ENCODE measurements around the gene UBE3A. TPM values are rescaled to one million over a fixed set of nuclear protein-coding genes. Genes with fewer than 3 reads are reported as not detected.

The UBE3A gene
- total and polyA plus RNA-seq, 2 experiments from 2014 or later = 85.5 to 96.7 TPM

DNA sequence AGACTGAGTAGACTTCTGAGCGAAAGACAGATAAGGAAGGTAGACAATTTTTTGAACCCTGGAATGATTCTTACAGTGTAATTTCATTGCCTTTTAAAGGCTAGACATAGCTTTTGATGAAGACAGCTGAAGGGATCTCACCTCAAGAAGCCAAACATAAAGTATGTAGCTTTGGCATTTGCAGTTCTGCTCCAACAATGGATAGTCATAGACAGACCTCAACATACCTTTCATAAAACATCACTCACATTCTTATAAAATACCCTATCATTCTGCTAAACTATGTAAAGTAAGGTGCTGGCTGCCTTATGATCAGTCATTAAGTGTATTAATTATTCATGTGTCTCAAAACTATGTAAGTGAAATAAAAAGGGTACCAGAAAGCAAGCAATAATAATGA, 70.0 kb downstream of the UBE3A start:
- WGBS (ENCODE audit: low lambda C conversion rate, missing lambda C conversion rate) = 100% methylated on average over 1 of the region's 1 CpG
- no peaks in the 10 kb centered on the region for H3K27me3 ChIP-seq
- H3K9me3 ChIP-seq (ENCODE audit: low read depth) = no peaks in the 10 kb centered on the region
- H2AFZ ChIP-seq = no peak overlapping the region
- H3K27ac ChIP-seq = no peak overlapping the region
- H3K36me3 ChIP-seq (replicated peaks; ENCODE audit: insufficient read depth, low read depth) = no peaks in the 10 kb centered on the region
- no peak overlapping the region for H3K4me2 ChIP-seq
- no peak overlapping the region for H3K4me3 ChIP-seq
- TF ChIP-seq EZH2 (IDR thresholded peaks at IDR 0.05; ENCODE audit: borderline replicate concordance) (no peak), EZH2phosphoT487 (IDR thresholded peaks at IDR 0.05; ENCODE audit: low read depth, severe bottlenecking, unreplicated experiment) (no peak)
- TF ChIP-seq, protein P1, sequence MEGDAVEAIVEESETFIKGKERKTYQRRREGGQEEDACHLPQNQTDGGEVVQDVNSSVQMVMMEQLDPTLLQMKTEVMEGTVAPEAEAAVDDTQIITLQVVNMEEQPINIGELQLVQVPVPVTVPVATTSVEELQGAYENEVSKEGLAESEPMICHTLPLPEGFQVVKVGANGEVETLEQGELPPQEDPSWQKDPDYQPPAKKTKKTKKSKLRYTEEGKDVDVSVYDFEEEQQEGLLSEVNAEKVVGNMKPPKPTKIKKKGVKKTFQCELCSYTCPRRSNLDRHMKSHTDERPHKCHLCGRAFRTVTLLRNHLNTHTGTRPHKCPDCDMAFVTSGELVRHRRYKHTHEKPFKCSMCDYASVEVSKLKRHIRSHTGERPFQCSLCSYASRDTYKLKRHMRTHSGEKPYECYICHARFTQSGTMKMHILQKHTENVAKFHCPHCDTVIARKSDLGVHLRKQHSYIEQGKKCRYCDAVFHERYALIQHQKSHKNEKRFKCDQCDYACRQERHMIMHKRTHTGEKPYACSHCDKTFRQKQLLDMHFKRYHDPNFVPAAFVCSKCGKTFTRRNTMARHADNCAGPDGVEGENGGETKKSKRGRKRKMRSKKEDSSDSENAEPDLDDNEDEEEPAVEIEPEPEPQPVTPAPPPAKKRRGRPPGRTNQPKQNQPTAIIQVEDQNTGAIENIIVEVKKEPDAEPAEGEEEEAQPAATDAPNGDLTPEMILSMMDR (IDR thresholded peaks at IDR 0.05; ENCODE audit: poor library complexity) = no peak
- no peaks in the 10 kb centered on the region for H3K4me1 ChIP-seq (ENCODE audit: insufficient read depth)
- DNase-seq (ENCODE audit: low spot score) = no peak
- H3K9me2 ChIP-seq (replicated peaks; ENCODE audit: insufficient read depth) = no peaks in the 10 kb centered on the region
- peaks cover 6% of the 10 kb centered on the region for H4K20me1 ChIP-seq (ENCODE audit: insufficient read depth, poor library complexity, severe bottlenecking)
- H3K79me2 ChIP-seq = peaks cover 72% of the 10 kb centered on the region

DNA sequence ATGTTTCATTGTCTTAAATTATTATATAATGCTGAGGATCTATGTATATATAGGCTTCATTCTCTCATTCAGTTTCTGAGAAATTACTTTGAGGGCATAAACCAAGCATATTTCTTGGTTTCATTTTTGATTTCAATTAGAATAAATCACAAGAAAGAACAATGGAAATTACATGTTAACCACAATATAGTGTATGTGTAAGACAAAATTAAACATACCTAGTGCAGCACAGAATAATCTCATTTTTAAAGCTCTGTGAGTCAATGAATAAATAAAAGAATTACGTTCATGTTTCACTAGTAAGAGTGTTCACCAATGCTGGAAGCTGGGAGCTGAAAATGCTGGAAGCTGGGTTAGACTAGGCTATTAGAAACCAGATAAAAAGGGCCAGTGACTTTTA, 72.8 kb downstream of the UBE3A start:
- no peak for DNase-seq (ENCODE audit: low spot score)
- Histone ChIP-seq H3K36me3 (replicated peaks; ENCODE audit: insufficient read depth, low read depth) (no peaks in the 10 kb centered on the region), H4K20me1 (ENCODE audit: insufficient read depth, poor library complexity, severe bottlenecking) (peaks cover 2% of the 10 kb centered on the region), H3K9me3 (ENCODE audit: low read depth) (no peaks in the 10 kb centered on the region), H3K27ac (no peak overlapping the region), H2AFZ (no peak overlapping the region), H3K4me2 (no peak overlapping the region), H3K9me2 (replicated peaks; ENCODE audit: insufficient read depth) (no peaks in the 10 kb centered on the region), H3K79me2 (peaks cover 78% of the 10 kb centered on the region), H3K4me1 (ENCODE audit: insufficient read depth) (no peaks in the 10 kb centered on the region), H3K4me3 (no peak overlapping the region), H3K27me3 (no peaks in the 10 kb centered on the region)
- TF ChIP-seq EZH2 (IDR thresholded peaks at IDR 0.05; ENCODE audit: borderline replicate concordance) = no peak
- TF ChIP-seq, protein P1 (IDR thresholded peaks at IDR 0.05; ENCODE audit: poor library complexity) = no peak
- TF ChIP-seq EZH2phosphoT487 (IDR thresholded peaks at IDR 0.05; ENCODE audit: low read depth, severe bottlenecking, unreplicated experiment) = no peak
- WGBS (ENCODE audit: low lambda C conversion rate, missing lambda C conversion rate) = 89% methylated on average over 1 of the region's 1 CpG

DNA sequence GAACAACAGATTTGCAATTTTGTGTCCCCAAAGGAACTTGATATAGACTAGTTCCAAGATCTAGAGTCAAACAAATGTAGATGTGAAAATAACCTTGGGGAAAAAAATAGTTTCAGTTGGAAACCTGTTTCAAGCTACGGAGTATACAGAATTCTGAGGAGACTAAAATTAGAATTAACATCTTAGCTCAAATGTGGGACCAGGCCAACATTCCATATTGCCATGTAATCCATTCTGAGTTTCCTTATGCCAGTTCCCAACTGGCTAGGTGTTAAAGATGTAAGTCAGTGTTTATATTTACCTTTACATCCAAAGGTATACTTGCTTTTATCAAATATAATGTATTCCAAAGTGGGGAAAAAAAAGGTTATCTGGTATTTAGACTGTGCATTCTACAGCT, 76.3 kb downstream of the UBE3A start:
- WGBS (ENCODE audit: low lambda C conversion rate, missing lambda C conversion rate) = 100% methylated on average over 1 of the region's 1 CpG
- H3K27me3 ChIP-seq = no peaks in the 10 kb centered on the region
- no peaks in the 10 kb centered on the region for H4K20me1 ChIP-seq (ENCODE audit: insufficient read depth, poor library complexity, severe bottlenecking)
- H3K27ac ChIP-seq = no peak overlapping the region
- H3K79me2 ChIP-seq = peaks cover 54% of the 10 kb centered on the region
- no peak for TF ChIP-seq EZH2 (IDR thresholded peaks at IDR 0.05; ENCODE audit: borderline replicate concordance)
- TF ChIP-seq, protein P1 (IDR thresholded peaks at IDR 0.05; ENCODE audit: poor library complexity) = no peak
- no peak for TF ChIP-seq EZH2phosphoT487 (IDR thresholded peaks at IDR 0.05; ENCODE audit: low read depth, severe bottlenecking, unreplicated experiment)
- H3K4me3 ChIP-seq = no peak overlapping the region
- no peaks in the 10 kb centered on the region for H3K36me3 ChIP-seq (replicated peaks; ENCODE audit: insufficient read depth, low read depth)
- H3K9me3 ChIP-seq (ENCODE audit: low read depth) = no peaks in the 10 kb centered on the region
- H3K4me2 ChIP-seq = no peak overlapping the region
- no peaks in the 10 kb centered on the region for H3K9me2 ChIP-seq (replicated peaks; ENCODE audit: insufficient read depth)
- no peak overlapping the region for H2AFZ ChIP-seq
- no peaks in the 10 kb centered on the region for H3K4me1 ChIP-seq (ENCODE audit: insufficient read depth)
- DNase-seq (ENCODE audit: low spot score) = no peak

DNA sequence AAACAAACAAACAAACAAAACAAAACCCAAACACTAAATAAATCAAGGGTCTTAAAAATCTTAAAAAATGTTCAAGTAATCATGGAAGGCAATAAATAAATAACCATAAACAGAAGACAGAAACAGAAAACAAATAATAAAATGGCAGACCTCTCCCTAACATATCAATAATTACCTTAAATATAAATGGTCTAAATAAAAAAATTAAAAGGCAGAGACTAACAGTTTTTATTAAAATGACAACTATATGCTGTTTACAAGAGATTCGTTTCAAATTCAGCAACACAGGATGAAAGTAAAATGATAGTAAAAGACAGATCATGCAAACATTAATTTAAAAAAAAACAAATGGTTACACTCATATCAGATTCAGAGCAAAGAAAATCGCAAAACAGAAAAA, 91.1 kb downstream of the UBE3A start:
- DNase-seq (ENCODE audit: low spot score) = no peak
- no peaks in the 10 kb centered on the region for H3K9me3 ChIP-seq (ENCODE audit: low read depth)
- no peak overlapping the region for H3K27ac ChIP-seq
- TF ChIP-seq EZH2 (IDR thresholded peaks at IDR 0.05; ENCODE audit: borderline replicate concordance) = no peak
- TF ChIP-seq, protein P1 (IDR thresholded peaks at IDR 0.05; ENCODE audit: poor library complexity) = no peak
- TF ChIP-seq EZH2phosphoT487 (IDR thresholded peaks at IDR 0.05; ENCODE audit: low read depth, severe bottlenecking, unreplicated experiment) = no peak
- no peaks in the 10 kb centered on the region for H4K20me1 ChIP-seq (ENCODE audit: insufficient read depth, poor library complexity, severe bottlenecking)
- no peaks in the 10 kb centered on the region for H3K27me3 ChIP-seq
- no peak overlapping the region for H3K4me3 ChIP-seq
- H3K79me2 ChIP-seq = peaks cover 4% of the 10 kb centered on the region
- no peak overlapping the region for H3K4me2 ChIP-seq
- WGBS (ENCODE audit: low lambda C conversion rate, missing lambda C conversion rate) = 98% methylated on average over 2 of the region's 2 CpGs
- H2AFZ ChIP-seq = no peak overlapping the region
- no peaks in the 10 kb centered on the region for H3K9me2 ChIP-seq (replicated peaks; ENCODE audit: insufficient read depth)
- no peaks in the 10 kb centered on the region for H3K4me1 ChIP-seq (ENCODE audit: insufficient read depth)
- H3K36me3 ChIP-seq (replicated peaks; ENCODE audit: insufficient read depth, low read depth) = peaks cover 3% of the 10 kb centered on the region
